Stimulated activated CD4-positive, alpha-beta T cell treated with anti-CD3 and anti-CD28 coated beads, Interleukin-1b, Interleukin-23, amount 100 ng/mL, for 24 hours (primary cell): ENCODE data around the gene SLC6A2.
"Not testable (repeated sequence)": the region's sequence is repeated elsewhere in the genome, so short reads cannot be mapped to it uniquely, and the experiment has no call there.

ENCODE experiments used
- DNase-seq, 4 experiments: peaks; one replicate each; pipeline ENCODE4 v3.0.0-alpha.2; 2020; ENCODE audit warnings: low read depth in 4 of 4, low spot score in 1 of 4

SLC6A2 gene

GRCh38 chr16:55709801-55710200 lies 54.0 kb downstream of the SLC6A2 start:
- no peak for DNase-seq

- DNase-seq, result no peak
Measured at GRCh38 chr16:55710466-55710865, 54.7 kb downstream of the SLC6A2 start.

DNA sequence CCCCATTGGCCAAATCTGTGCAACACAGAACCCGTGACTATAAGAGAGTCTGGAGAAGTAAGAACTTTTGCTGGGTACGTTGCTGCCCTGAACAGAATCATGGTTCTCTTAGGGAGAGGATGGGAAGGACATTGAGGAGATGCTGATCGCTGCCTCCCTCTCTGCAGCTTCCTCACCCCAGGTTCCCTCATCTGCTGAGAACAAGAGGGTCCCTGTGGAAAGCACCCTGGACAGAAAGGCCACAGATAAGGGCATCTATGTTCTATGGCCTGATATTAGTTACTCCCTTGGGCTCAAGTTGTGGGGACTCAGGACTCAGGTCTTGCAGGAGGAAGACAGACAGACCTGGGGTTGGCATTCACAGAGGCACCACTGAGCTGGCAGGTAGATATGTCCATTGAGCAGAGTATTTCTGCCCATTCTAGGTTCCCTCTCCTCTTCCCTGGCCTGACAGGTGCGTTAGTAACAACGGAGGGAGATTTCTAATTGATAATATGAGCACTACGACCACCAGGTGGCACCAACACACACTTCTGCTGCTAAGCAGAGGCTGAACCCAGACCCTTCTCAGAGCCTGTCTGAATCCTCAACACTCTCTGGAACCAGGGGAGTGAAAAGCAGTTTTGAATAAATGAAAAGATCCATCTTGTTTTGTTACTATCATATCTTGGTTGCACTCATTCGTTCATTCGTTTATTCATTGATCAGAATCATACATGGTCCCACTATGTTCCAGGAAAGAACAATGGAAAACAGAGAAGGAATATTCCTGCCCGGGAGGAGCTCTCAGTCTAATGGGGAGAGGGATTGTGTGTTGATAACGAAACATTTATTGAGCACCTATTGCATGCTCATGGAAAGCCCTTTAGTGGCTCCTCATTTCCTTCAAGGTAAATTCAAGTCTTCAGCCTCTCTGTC lies 56.4 kb downstream of the SLC6A2 start:
- DNase-seq, result peak; percentile 28 to 57 (median 47)

DNA sequence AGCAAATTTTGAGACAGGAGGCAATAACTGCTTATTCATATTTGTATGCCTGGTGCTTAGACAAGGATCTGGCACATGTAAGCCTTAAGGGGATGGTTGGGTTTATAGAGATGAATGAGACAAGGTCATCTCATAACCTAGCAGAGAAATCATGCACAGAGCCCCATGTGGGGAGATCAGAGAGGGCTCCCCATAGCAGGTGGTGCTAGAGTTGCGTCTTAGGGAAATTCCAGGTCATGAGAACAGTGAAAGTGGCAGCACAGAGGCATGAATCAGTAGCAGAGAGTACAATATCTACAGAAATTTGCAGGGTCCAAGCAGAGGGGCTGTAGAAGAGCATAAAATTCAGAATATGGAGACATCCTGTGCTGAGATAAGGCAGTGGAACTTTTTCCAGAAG lies 57.3 kb downstream of the SLC6A2 start:
- DNase-seq, result no peak

- DNase-seq, result no peak
Measured at GRCh38 chr16:55717326-55717725, 61.5 kb downstream of the SLC6A2 start.

- DNase-seq, result no peak
Measured at GRCh38 chr16:55725055-55725777, 69.4 kb downstream of the SLC6A2 start.

- no peak for DNase-seq
Measured at GRCh38 chr16:55728797-55729196, 73.0 kb downstream of the SLC6A2 start.

DNA sequence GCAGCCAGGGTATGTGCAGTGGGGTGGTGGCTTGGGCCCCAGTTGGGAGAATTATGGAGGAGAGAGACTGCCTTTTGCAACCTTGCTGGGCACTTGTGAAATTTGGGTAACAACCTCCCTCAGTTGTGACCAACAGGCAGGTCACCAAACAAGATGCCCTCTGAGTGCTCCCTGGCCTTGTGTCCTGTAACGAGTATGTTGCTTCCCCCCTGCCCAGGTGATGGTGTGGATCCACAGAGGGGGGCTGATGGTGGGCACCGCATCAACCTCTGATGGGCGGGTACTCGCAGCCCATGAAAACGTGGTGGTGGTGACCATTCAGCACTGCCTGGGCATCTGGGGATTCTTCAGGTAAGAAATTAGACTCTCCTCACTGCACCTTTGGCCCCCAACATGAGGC lies 74.3 kb downstream of the SLC6A2 start:
- no peak for DNase-seq

- no peak for DNase-seq
Measured at GRCh38 chr16:55732496-55732895, 76.7 kb downstream of the SLC6A2 start.

GRCh38 chr16:55734665-55735064 lies 78.9 kb downstream of the SLC6A2 start:
- no peak for DNase-seq

GRCh38 chr16:55735120-55735781 lies 79.5 kb downstream of the SLC6A2 start:
- no peak for DNase-seq

DNA sequence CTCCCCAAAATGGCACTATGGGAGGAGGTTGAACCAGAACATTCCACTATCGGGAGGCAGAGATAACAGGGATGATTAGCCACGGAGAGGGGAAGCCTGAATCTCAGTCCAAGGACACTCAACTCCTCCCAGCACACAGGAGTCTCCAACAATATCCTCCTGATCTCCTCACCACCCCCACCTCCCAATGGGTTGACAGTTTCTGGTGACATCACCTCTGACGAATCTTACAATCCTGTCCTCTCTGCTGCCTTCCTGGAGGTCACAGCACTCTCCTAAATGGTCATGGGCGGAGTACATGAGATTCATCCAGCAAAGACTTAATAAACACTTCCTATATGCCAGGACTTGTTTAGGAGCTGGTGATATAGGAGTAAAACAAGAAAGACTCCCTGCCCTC lies 80.9 kb downstream of the SLC6A2 start:
- no peak for DNase-seq

DNA sequence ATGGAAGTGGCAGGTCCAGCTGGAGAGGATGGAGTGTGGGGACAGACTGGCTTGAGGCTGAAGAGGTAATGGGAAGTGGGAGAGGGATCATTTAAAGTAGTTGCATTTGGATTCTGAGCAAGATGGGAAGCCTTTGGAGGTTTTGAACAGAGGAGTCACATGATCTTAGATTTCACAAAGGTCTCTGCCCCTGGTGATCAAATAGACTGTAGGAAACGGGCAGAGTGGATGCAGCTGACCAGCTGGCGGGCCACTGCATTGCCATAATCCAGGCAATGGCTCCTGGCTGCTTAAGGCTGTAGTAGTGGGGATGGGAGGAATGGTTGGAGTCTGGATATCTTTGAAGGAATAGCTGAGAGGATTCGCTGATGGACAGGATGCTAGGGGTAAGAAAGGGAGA lies 81.5 kb downstream of the SLC6A2 start:
- no peak for DNase-seq

DNA sequence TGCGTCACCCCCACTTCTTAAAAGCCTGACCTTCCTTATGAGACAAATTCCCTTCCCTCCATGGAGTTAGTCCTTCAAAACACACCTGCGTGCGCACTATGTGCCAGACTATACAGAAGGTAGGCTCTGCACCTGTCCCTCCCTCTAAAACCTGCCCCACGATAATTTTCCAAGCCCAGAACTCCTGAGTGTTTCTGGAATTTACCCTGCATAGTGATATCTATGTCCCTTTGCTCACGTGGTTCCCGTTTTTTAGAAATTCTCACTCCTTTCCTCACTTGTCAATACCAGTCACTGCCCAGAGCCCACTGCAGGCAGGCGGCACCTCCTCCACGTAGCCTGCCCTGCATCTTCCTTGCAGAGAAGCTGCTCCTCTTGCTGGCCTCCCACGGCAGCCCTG lies 82.2 kb downstream of the SLC6A2 start:
- DNase-seq, result no peak

DNA sequence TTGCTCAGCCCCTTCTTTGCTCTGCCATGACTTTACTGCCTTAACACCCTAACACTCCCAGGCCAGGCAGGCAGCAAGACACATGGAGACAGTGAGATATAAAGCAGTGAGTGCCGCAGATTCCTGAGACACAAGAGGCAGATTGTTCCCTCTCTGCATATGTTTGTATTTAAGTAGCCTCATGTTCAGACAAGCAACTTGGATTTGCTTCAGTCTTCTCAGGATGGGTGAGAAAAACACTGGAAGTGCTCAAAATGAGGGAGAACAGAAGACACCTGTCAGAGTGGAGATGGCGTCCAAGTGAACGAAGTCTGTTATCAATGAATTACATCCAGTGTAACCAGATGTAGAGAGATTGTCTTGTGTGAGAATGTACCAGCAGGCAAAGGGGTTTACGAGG lies 90.3 kb downstream of the SLC6A2 start:
- no peak for DNase-seq

- no peak for DNase-seq
Measured at GRCh38 chr16:55747785-55748184, 92.0 kb downstream of the SLC6A2 start.

DNA sequence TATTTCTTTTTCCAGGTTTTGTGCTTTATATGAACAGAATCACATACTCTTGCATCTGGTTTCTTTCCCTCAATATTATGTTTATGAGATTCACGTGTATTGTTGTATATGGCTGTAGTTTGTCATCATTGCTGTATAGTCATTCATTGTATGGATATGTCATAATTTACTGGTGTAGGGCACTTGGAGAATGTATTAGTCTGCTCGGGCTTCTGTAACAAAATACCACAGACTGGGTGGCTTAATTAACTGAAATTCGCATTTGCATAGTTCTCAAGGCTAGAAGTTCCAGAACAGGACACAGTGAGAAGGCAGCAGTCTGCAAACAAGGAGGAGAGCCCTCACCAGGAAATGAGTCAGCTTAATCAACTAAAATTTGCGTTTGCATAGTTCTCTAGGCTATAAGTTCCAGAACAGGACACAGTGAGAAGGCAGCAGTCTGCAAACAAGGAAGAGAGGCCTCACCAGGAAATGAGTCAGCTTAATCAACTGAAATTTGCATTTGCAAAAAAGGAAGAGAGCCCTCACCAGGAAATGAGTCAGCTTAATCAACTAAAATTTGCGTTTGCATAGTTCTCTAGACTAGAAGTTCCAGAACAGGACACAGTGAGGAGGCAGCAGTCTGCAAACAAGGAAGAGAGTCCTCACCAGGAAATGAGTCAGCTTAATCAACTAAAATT lies 96.8 kb downstream of the SLC6A2 start:
- DNase-seq, result not testable (repeated sequence)

DNA sequence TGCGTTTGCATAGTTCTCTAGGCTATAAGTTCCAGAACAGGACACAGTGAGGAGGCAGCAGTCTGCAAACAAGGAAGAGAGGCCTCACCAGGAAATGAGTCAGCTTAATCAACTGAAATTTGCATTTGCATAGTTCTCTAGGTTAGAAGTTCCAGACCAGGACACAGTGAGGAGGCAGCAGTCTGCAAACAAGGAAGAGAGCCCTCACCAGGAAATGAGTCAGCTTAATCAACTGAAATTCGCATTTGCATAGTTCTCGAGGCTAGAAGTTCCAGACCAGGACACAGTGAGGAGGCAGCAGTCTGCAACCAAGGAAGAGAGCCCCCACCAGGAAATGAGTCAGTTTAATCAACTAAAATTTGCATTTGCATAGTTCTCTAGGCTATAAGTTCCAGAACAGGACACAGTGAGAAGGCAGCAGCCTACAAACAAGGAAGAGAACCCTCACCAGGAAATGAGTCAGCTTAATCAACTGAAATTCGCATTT lies 97.4 kb downstream of the SLC6A2 start:
- not testable (repeated sequence) for DNase-seq
